Measurements from ENCODE around the gene FHIT. TPM values are rescaled to one million over a fixed set of nuclear protein-coding genes. Genes with fewer than 3 reads are reported as not detected.

The FHIT gene
- total RNA-seq, 1 donor from 2014 or later: 11.5 TPM

DNA sequence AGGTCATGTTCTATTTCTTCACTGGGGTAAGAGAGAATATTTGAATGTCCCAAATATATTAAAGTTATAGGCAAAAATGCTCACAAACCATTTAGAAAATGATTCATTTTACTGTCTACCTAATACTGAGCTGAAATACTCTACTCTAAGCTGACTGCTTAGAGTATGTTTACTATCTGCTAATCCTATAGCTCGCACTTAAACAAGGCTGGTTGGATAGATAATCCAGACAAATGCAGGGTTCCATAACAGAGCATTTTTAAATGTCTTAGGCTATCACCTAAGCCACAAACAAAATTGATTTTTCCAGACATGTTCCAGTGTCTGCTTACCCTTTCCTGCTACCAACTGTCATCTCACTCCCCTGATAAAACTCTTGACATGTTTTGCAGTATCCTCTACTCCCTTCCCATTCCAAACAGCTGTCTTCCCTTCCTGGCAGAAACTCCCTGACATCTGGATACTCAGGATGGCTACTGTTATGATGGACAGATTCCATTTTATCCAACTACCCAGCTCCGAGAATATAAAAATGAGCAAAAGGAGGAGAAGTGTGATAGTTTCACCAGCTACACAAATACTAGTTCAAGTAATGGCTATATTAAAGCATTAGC lies 1034.7 kb downstream of the FHIT start:
- Histone ChIP-seq H3K27me3 (ENCODE audit: control insufficient read depth, insufficient read depth, low read length) (no peaks in the 10 kb centered on the region), H3K4me3 (ENCODE audit: low read depth, low read length) (no peak overlapping the region), H3K36me3 (ENCODE audit: control insufficient read depth, insufficient read depth, low read length) (no peaks in the 10 kb centered on the region)
- TF ChIP-seq, protein P1, sequence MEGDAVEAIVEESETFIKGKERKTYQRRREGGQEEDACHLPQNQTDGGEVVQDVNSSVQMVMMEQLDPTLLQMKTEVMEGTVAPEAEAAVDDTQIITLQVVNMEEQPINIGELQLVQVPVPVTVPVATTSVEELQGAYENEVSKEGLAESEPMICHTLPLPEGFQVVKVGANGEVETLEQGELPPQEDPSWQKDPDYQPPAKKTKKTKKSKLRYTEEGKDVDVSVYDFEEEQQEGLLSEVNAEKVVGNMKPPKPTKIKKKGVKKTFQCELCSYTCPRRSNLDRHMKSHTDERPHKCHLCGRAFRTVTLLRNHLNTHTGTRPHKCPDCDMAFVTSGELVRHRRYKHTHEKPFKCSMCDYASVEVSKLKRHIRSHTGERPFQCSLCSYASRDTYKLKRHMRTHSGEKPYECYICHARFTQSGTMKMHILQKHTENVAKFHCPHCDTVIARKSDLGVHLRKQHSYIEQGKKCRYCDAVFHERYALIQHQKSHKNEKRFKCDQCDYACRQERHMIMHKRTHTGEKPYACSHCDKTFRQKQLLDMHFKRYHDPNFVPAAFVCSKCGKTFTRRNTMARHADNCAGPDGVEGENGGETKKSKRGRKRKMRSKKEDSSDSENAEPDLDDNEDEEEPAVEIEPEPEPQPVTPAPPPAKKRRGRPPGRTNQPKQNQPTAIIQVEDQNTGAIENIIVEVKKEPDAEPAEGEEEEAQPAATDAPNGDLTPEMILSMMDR (IDR thresholded peaks at IDR 0.05; ENCODE audit: insufficient read depth, low read length, poor library complexity, severe bottlenecking): no peak
- no peak for DNase-seq (ENCODE audit: low read depth)

DNA sequence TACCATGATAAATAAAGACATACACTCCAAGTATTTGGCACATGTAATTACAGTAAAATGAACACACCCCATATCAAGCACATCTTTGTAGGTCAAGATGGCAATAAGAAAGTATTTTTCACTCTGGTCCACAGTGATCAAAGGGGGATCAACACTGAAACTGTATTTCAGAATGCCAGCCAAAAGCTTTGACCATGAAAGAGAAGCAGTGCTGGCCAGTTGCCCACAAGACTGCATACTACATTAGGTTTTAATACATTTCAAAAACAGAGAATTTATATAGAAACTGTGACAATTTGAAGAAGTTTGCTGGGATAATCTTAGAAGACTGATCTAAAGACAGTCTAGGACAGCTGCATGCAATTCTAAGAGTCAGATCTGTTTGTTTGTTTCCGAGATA lies 1035.3 kb downstream of the FHIT start:
- DNase-seq (ENCODE audit: low read depth): no peak
- H3K36me3 ChIP-seq (ENCODE audit: control insufficient read depth, insufficient read depth, low read length): no peaks in the 10 kb centered on the region
- H3K4me3 ChIP-seq (ENCODE audit: low read depth, low read length): no peak overlapping the region
- H3K27me3 ChIP-seq (ENCODE audit: control insufficient read depth, insufficient read depth, low read length): no peaks in the 10 kb centered on the region
- TF ChIP-seq, protein P1 (IDR thresholded peaks at IDR 0.05; ENCODE audit: insufficient read depth, low read length, poor library complexity, severe bottlenecking): no peak

DNA sequence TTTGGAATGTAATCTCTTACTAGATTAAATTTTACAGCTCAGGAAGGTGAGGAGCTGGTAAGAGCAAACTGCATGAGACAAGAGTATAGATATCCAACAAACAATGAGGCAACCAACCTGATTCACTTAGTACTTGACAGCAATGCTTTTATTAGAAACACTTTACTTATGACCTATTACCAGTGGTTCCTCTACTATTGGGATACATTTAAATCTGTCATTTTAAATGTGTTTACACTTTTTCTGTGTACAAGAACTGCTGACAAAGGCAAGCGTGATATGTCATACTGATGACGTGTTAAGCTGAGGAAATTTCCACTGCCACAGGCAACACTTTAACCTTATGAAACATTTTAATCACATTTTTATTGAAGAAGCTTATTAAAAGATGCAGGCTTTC lies 1043.3 kb downstream of the FHIT start:
- Histone ChIP-seq H3K4me3 (ENCODE audit: low read depth, low read length) (no peak overlapping the region), H3K27me3 (ENCODE audit: control insufficient read depth, insufficient read depth, low read length) (no peaks in the 10 kb centered on the region), H3K36me3 (ENCODE audit: control insufficient read depth, insufficient read depth, low read length) (no peaks in the 10 kb centered on the region)
- TF ChIP-seq, protein P1 (IDR thresholded peaks at IDR 0.05; ENCODE audit: insufficient read depth, low read length, poor library complexity, severe bottlenecking): no peak
- DNase-seq (ENCODE audit: low read depth): no peak

DNA sequence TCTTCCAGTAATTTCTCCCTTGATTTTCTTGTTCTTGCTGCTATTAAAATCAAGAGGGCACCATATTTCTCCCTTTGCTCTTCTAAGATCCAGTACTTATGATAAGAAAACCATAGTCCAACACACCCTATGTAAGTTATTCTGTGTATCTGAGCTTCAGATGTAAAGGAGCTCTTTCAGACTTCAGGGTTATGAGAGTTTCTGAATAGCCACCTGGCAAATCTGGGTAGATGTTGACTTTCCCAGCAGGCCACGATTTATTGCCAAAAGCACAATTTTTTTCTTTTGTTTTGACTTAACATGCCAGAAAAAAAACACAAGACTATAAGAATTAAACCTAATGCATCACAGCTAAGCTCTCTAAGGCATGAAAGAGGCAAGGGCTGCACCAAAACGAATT lies 1045.0 kb downstream of the FHIT start:
- Histone ChIP-seq H3K36me3 (ENCODE audit: control insufficient read depth, insufficient read depth, low read length) (no peaks in the 10 kb centered on the region), H3K4me3 (ENCODE audit: low read depth, low read length) (no peak overlapping the region), H3K27me3 (ENCODE audit: control insufficient read depth, insufficient read depth, low read length) (no peaks in the 10 kb centered on the region)
- no peak for DNase-seq (ENCODE audit: low read depth)
- TF ChIP-seq, protein P1 (IDR thresholded peaks at IDR 0.05; ENCODE audit: insufficient read depth, low read length, poor library complexity, severe bottlenecking): no peak

DNA sequence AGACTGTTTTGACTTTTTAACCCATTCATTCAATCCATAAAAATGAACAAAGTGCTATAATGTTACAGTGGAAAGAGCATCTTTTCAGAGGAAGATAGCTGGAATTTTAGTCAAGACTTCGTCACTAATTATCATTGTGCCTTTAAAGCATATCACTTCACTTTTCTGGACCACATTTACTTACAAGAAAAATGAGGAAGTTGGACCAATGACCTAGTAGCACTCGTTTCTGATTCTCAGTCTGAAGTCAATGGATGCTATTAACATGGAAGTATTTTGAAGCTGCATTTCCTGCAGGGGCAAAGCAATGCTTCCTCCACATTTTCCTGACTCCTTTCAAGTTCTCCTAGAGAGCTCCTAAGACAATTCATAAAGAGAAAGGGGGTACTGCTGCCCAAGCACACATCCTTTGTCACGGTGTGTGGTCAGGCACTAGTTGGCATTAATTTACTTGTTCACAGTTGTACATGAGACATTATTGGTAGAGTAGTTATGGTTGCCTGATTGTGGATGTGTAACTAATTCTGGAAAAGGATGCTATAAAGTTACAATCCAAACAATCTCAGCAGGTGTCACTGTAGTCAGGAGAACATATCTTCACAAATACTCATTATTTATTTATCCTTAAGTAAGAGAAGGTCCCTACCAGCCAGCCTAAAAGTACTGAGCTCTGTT lies 1049.1 kb downstream of the FHIT start:
- H3K36me3 ChIP-seq (ENCODE audit: control insufficient read depth, insufficient read depth, low read length): no peaks in the 10 kb centered on the region
- H3K27me3 ChIP-seq (ENCODE audit: control insufficient read depth, insufficient read depth, low read length): no peaks in the 10 kb centered on the region
- DNase-seq (ENCODE audit: low read depth): no peak
- TF ChIP-seq, protein P1 (IDR thresholded peaks at IDR 0.05; ENCODE audit: insufficient read depth, low read length, poor library complexity, severe bottlenecking): no peak
- H3K4me3 ChIP-seq (ENCODE audit: low read depth, low read length): no peak overlapping the region

DNA sequence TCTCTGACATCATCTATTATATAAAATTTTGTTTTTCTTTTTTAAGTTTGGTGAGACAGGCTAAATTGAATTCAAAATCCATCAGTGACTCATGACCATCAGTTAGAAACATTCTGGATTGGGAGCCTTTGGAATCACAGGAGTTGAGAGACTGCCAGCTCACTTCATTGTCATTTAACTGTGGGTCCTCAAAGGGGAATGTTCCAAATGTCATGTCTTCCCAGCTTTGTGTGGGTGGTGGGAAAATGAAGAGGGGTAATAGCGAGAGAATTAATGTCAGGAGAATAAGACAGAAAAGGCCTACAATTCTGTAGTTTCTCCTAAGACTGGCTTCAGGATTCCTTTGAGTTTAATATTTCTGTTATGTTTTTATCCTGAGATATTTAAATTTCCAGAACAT lies 1051.9 kb downstream of the FHIT start:
- Histone ChIP-seq H3K27me3 (ENCODE audit: control insufficient read depth, insufficient read depth, low read length) (no peaks in the 10 kb centered on the region), H3K4me3 (ENCODE audit: low read depth, low read length) (no peak overlapping the region), H3K36me3 (ENCODE audit: control insufficient read depth, insufficient read depth, low read length) (no peaks in the 10 kb centered on the region)
- TF ChIP-seq, protein P1 (IDR thresholded peaks at IDR 0.05; ENCODE audit: insufficient read depth, low read length, poor library complexity, severe bottlenecking): no peak
- DNase-seq (ENCODE audit: low read depth): no peak

Measured in kidney epithelial cell (primary cell).